ENCODE measurements around the gene SOX9.

The SOX9 gene

GRCh38 chr17:72122010-72122764 lies 1.4 kb downstream of the SOX9 start:
- ChIA-PET CTCF (no interaction called here), POLR2A (no interaction called here)
- Histone ChIP-seq H3K9me3 (ENCODE audit: control extremely low read depth in 1 of 5, control insufficient read depth in 4 of 5, insufficient read depth in 2 of 5, low read depth in 1 of 5, low read length in 4 of 5) (peaks cover 0 to 3% (median 0%) of the 10 kb centered on the region in 5 experiments), H3K4me1 (ENCODE audit: control extremely low read depth in 1 of 4, control insufficient read depth in 4 of 4, insufficient read depth in 4 of 4, low read length in 3 of 4) (peaks cover 0 to 37% (median 18%) of the 10 kb centered on the region in 4 experiments), H3K36me3 (ENCODE audit: control insufficient read depth in 4 of 4, insufficient read depth in 4 of 4, low read length in 3 of 4) (no peaks in the 10 kb centered on the region), H3K27ac (ENCODE audit: insufficient read depth in 1 of 2, low read depth in 1 of 2, low read length in 2 of 2, poor library complexity in 1 of 2, severe bottlenecking in 2 of 2) (no peak overlapping the region), H3K4me3 (ENCODE audit: control insufficient read depth in 1 of 7, extremely low read depth in 1 of 7, insufficient read depth in 4 of 7, low read depth in 2 of 7, low read length in 6 of 7) (peak overlapping the region in 3 of 7 experiments; percentile 26 to 51 (median 48)), H3K27me3 (replicated peaks in 2 of 5; ENCODE audit: control insufficient read depth in 4 of 5, insufficient read depth in 5 of 5, low read length in 4 of 5) (peaks cover 11 to 99% (median 54%) of the 10 kb centered on the region in 5 experiments)
- no peak for DNase-seq
- 0% methylated on average over 9 of the region's 36 CpGs for WGBS (ENCODE audit: insufficient coverage)

DNA sequence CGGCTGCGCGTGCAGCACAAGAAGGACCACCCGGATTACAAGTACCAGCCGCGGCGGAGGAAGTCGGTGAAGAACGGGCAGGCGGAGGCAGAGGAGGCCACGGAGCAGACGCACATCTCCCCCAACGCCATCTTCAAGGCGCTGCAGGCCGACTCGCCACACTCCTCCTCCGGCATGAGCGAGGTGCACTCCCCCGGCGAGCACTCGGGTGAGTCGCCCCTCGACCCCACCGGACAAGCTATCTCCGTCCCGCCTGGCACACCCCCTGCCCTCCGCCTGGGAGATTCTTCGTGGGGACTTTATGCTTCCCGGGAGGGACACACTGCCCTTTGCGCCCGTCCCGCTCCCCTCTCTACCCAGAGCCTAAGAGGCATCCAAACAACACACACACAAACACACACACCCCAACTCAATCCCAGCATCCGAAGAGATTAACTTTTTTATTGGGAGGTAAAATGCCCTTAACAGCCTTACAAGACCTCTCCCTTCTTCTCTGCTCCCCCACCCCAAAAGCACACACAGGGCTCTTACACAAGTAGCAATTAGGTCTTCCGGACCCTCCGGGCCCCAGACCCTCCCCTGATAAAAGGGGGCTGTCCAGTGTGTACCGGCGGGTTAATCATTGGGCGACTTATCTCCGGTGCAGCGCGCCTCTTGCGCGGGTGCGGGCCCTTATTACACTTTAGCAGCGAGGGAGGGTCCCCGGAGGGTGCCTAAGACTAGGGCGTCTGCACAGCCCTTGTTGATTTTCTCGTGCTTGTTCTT lies 2.1 kb downstream of the SOX9 start:
- DNase-seq = peak; percentile 23 to 50 (median 42)
- H3K4me1 ChIP-seq (ENCODE audit: control extremely low read depth in 1 of 4, control insufficient read depth in 4 of 4, insufficient read depth in 4 of 4, low read length in 3 of 4) = peaks cover 0 to 33% (median 14%) of the 10 kb centered on the region in 4 experiments
- peaks cover 12 to 98% (median 47%) of the 10 kb centered on the region in 5 experiments for H3K27me3 ChIP-seq (replicated peaks in 2 of 5; ENCODE audit: control insufficient read depth in 4 of 5, insufficient read depth in 5 of 5, low read length in 4 of 5)
- POLR2A ChIA-PET = no interaction called here
- H3K27ac ChIP-seq (ENCODE audit: insufficient read depth in 1 of 2, low read depth in 1 of 2, low read length in 2 of 2, poor library complexity in 1 of 2, severe bottlenecking in 2 of 2) = no peak overlapping the region
- H3K9me3 ChIP-seq (ENCODE audit: control extremely low read depth in 1 of 5, control insufficient read depth in 4 of 5, insufficient read depth in 2 of 5, low read depth in 1 of 5, low read length in 4 of 5) = peaks cover 0 to 3% (median 0%) of the 10 kb centered on the region in 5 experiments
- no peaks in the 10 kb centered on the region for H3K36me3 ChIP-seq (ENCODE audit: control insufficient read depth in 4 of 4, insufficient read depth in 4 of 4, low read length in 3 of 4)
- 6% methylated on average over 36 of the region's 48 CpGs for WGBS (ENCODE audit: insufficient coverage)
- peak overlapping the region in 2 of 7 experiments; percentile 14 to 51 for H3K4me3 ChIP-seq (ENCODE audit: control insufficient read depth in 1 of 7, extremely low read depth in 1 of 7, insufficient read depth in 4 of 7, low read depth in 2 of 7, low read length in 6 of 7)
- CTCF ChIA-PET = no interaction called here

DNA sequence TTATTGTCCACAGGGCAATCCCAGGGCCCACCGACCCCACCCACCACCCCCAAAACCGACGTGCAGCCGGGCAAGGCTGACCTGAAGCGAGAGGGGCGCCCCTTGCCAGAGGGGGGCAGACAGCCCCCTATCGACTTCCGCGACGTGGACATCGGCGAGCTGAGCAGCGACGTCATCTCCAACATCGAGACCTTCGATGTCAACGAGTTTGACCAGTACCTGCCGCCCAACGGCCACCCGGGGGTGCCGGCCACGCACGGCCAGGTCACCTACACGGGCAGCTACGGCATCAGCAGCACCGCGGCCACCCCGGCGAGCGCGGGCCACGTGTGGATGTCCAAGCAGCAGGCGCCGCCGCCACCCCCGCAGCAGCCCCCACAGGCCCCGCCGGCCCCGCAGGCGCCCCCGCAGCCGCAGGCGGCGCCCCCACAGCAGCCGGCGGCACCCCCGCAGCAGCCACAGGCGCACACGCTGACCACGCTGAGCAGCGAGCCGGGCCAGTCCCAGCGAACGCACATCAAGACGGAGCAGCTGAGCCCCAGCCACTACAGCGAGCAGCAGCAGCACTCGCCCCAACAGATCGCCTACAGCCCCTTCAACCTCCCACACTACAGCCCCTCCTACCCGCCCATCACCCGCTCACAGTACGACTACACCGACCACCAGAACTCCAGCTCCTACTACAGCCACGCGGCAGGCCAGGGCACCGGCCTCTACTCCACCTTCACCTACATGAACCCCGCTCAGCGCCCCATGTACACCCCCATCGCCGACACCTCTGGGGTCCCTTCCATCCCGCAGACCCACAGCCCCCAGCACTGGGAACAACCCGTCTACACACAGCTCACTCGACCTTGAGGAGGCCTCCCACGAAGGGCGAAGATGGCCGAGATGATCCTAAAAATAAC lies 3.0 kb downstream of the SOX9 start:
- 20% methylated on average over 50 of the region's 75 CpGs for WGBS (ENCODE audit: insufficient coverage)
- ChIA-PET CTCF (interaction anchor here (0.6 kb wide), 1 partner anchor 1717 kb away, joined by 4 read pairs; no protein-coding TSS in a partner anchor), POLR2A (no interaction called here)
- Histone ChIP-seq H3K9me3 (ENCODE audit: control extremely low read depth in 1 of 5, control insufficient read depth in 4 of 5, insufficient read depth in 2 of 5, low read depth in 1 of 5, low read length in 4 of 5) (peaks cover 0 to 3% (median 0%) of the 10 kb centered on the region in 5 experiments), H3K4me3 (ENCODE audit: control insufficient read depth in 1 of 7, extremely low read depth in 1 of 7, insufficient read depth in 4 of 7, low read depth in 2 of 7, low read length in 6 of 7) (no peak overlapping the region), H3K27me3 (replicated peaks in 2 of 5; ENCODE audit: control insufficient read depth in 4 of 5, insufficient read depth in 5 of 5, low read length in 4 of 5) (peaks cover 15 to 95% (median 41%) of the 10 kb centered on the region in 5 experiments), H3K27ac (ENCODE audit: insufficient read depth in 1 of 2, low read depth in 1 of 2, low read length in 2 of 2, poor library complexity in 1 of 2, severe bottlenecking in 2 of 2) (no peak overlapping the region), H3K4me1 (ENCODE audit: control extremely low read depth in 1 of 4, control insufficient read depth in 4 of 4, insufficient read depth in 4 of 4, low read length in 3 of 4) (peaks cover 0 to 30% (median 13%) of the 10 kb centered on the region in 4 experiments), H3K36me3 (ENCODE audit: control insufficient read depth in 4 of 4, insufficient read depth in 4 of 4, low read length in 3 of 4) (no peaks in the 10 kb centered on the region)
- no peak for DNase-seq

DNA sequence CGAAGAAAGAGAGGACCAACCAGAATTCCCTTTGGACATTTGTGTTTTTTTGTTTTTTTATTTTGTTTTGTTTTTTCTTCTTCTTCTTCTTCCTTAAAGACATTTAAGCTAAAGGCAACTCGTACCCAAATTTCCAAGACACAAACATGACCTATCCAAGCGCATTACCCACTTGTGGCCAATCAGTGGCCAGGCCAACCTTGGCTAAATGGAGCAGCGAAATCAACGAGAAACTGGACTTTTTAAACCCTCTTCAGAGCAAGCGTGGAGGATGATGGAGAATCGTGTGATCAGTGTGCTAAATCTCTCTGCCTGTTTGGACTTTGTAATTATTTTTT lies 3.6 kb downstream of the SOX9 start:
- CTCF ChIA-PET = no interaction called here
- 94% methylated on average over 4 of the region's 7 CpGs for WGBS (ENCODE audit: insufficient coverage)
- Histone ChIP-seq H3K9me3 (ENCODE audit: control extremely low read depth in 1 of 5, control insufficient read depth in 4 of 5, insufficient read depth in 2 of 5, low read depth in 1 of 5, low read length in 4 of 5) (peaks cover 0 to 3% (median 0%) of the 10 kb centered on the region in 5 experiments), H3K36me3 (ENCODE audit: control insufficient read depth in 4 of 4, insufficient read depth in 4 of 4, low read length in 3 of 4) (no peaks in the 10 kb centered on the region), H3K27ac (ENCODE audit: insufficient read depth in 1 of 2, low read depth in 1 of 2, low read length in 2 of 2, poor library complexity in 1 of 2, severe bottlenecking in 2 of 2) (no peak overlapping the region), H3K4me3 (ENCODE audit: control insufficient read depth in 1 of 7, extremely low read depth in 1 of 7, insufficient read depth in 4 of 7, low read depth in 2 of 7, low read length in 6 of 7) (no peak overlapping the region), H3K4me1 (ENCODE audit: control extremely low read depth in 1 of 4, control insufficient read depth in 4 of 4, insufficient read depth in 4 of 4, low read length in 3 of 4) (peaks cover 0 to 30% (median 13%) of the 10 kb centered on the region in 4 experiments), H3K27me3 (replicated peaks in 2 of 5; ENCODE audit: control insufficient read depth in 4 of 5, insufficient read depth in 5 of 5, low read length in 4 of 5) (peaks cover 21 to 95% (median 38%) of the 10 kb centered on the region in 5 experiments)
- POLR2A ChIA-PET = no interaction called here
- no peak for DNase-seq

DNA sequence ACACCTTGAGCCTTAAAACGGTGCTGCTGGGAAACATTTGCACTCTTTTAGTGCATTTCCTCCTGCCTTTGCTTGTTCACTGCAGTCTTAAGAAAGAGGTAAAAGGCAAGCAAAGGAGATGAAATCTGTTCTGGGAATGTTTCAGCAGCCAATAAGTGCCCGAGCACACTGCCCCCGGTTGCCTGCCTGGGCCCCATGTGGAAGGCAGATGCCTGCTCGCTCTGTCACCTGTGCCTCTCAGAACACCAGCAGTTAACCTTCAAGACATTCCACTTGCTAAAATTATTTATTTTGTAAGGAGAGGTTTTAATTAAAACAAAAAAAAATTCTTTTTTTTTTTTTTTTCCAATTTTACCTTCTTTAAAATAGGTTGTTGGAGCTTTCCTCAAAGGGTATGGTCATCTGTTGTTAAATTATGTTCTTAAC lies 4.4 kb downstream of the SOX9 start:
- H3K27me3 ChIP-seq (replicated peaks in 2 of 5; ENCODE audit: control insufficient read depth in 4 of 5, insufficient read depth in 5 of 5, low read length in 4 of 5) = peaks cover 18 to 89% (median 33%) of the 10 kb centered on the region in 5 experiments
- ChIA-PET CTCF (no interaction called here), POLR2A (no interaction called here)
- no peak overlapping the region for H3K27ac ChIP-seq (ENCODE audit: insufficient read depth in 1 of 2, low read depth in 1 of 2, low read length in 2 of 2, poor library complexity in 1 of 2, severe bottlenecking in 2 of 2)
- H3K4me3 ChIP-seq (ENCODE audit: control insufficient read depth in 1 of 7, extremely low read depth in 1 of 7, insufficient read depth in 4 of 7, low read depth in 2 of 7, low read length in 6 of 7) = no peak overlapping the region
- peaks cover 0 to 24% (median 10%) of the 10 kb centered on the region in 4 experiments for H3K4me1 ChIP-seq (ENCODE audit: control extremely low read depth in 1 of 4, control insufficient read depth in 4 of 4, insufficient read depth in 4 of 4, low read length in 3 of 4)
- no peaks in the 10 kb centered on the region for H3K36me3 ChIP-seq (ENCODE audit: control insufficient read depth in 4 of 4, insufficient read depth in 4 of 4, low read length in 3 of 4)
- DNase-seq = no peak
- WGBS (ENCODE audit: insufficient coverage) = no CpG with 5 or more reads among the region's 4 CpGs
- H3K9me3 ChIP-seq (ENCODE audit: control extremely low read depth in 1 of 5, control insufficient read depth in 4 of 5, insufficient read depth in 2 of 5, low read depth in 1 of 5, low read length in 4 of 5) = peaks cover 0 to 3% (median 0%) of the 10 kb centered on the region in 5 experiments

- Histone ChIP-seq H3K36me3 (ENCODE audit: control insufficient read depth in 4 of 4, insufficient read depth in 4 of 4, low read length in 3 of 4) (no peaks in the 10 kb centered on the region), H3K27me3 (replicated peaks in 2 of 5; ENCODE audit: control insufficient read depth in 4 of 5, insufficient read depth in 5 of 5, low read length in 4 of 5) (peaks cover 15 to 84% (median 30%) of the 10 kb centered on the region in 5 experiments), H3K27ac (ENCODE audit: insufficient read depth in 1 of 2, low read depth in 1 of 2, low read length in 2 of 2, poor library complexity in 1 of 2, severe bottlenecking in 2 of 2) (no peak overlapping the region), H3K4me3 (ENCODE audit: control insufficient read depth in 1 of 7, extremely low read depth in 1 of 7, insufficient read depth in 4 of 7, low read depth in 2 of 7, low read length in 6 of 7) (no peak overlapping the region), H3K4me1 (ENCODE audit: control extremely low read depth in 1 of 4, control insufficient read depth in 4 of 4, insufficient read depth in 4 of 4, low read length in 3 of 4) (peaks cover 0 to 21% (median 10%) of the 10 kb centered on the region in 4 experiments), H3K9me3 (ENCODE audit: control extremely low read depth in 1 of 5, control insufficient read depth in 4 of 5, insufficient read depth in 2 of 5, low read depth in 1 of 5, low read length in 4 of 5) (peaks cover 0 to 3% (median 0%) of the 10 kb centered on the region in 5 experiments)
- no peak for DNase-seq
- ChIA-PET CTCF (no interaction called here), POLR2A (no interaction called here)
These were observed 4.9 kb downstream of the SOX9 start for GRCh38 chr17:72125742-72126141.
